Endothelial cell of umbilical vein (primary cell): Measurements from ENCODE around the gene GIPC3.

ENCODE experiments used
- CTCF ChIP-seq, 2 donors: IDR thresholded peaks; 1 replicate in 1 of 2; 2 replicates in 1 of 2; pipeline ENCODE4 v1.5.1; 2011; ENCODE audit warnings: low read length in 2 of 2, mild to moderate bottlenecking in 2 of 2, moderate library complexity in 2 of 2, control low read depth in 1 of 2, inconsistent platforms in 1 of 2, low read depth in 1 of 2; ENCODE audit not compliant: insufficient read depth in 1 of 2; ENCODE audit errors: extremely low read depth in 1 of 2
- EZH2 ChIP-seq: IDR thresholded peaks from 2 replicates; pipeline ENCODE4 v1.6.1; 2012; ENCODE audit warnings: borderline replicate concordance, low read depth, mild to moderate bottlenecking, moderate library complexity, low read length, inconsistent platforms; ENCODE audit not compliant: severe bottlenecking
- FOS ChIP-seq: IDR thresholded peaks from 2 replicates; pipeline ENCODE4 v1.6.1; 2011; ENCODE audit warnings: mild to moderate bottlenecking, low read length, moderate library complexity, borderline replicate concordance; ENCODE audit not compliant: insufficient read depth
- MAX ChIP-seq: IDR thresholded peaks from 2 replicates; pipeline ENCODE4 v1.6.1; 2011; ENCODE audit not compliant: insufficient read depth, insufficient read length
- MYC ChIP-seq: IDR thresholded peaks from one replicate; pipeline ENCODE4 v1.6.1; 2011; ENCODE audit warnings: mild to moderate bottlenecking, low read depth, low read length
- POLR2AphosphoS5 ChIP-seq: IDR thresholded peaks from 2 replicates; pipeline ENCODE4 v1.6.1; 2012; ENCODE audit warnings: low read depth, mild to moderate bottlenecking, control low read depth, low read length, moderate library complexity; ENCODE audit not compliant: insufficient read depth

GRCh38 chr19:3606174-3606689 lies 21.0 kb downstream of the GIPC3 start:
- no peak for TF ChIP-seq MAX
- no peak for TF ChIP-seq POLR2AphosphoS5
- TF ChIP-seq CTCF (IDR thresholded peaks at IDR 0.05; ENCODE audit: extremely low read depth in 1 of 2, insufficient read depth in 1 of 2, low read depth in 1 of 2, low read length in 2 of 2), result no peak
- no peak for TF ChIP-seq FOS
- TF ChIP-seq EZH2, result no peak
- TF ChIP-seq MYC, result no peak
